OCI-LY7 (cell line): ENCODE results near the gene SLX4IP.

Source experiments
- CTCF ChIP-seq: fragments of 200-600 bp; sonication (generic); conservative IDR thresholded peaks from 2 replicates; pipeline ENCODE4 v1.5.1; 2014; ENCODE audit warnings: mild to moderate bottlenecking, antibody characterized with exemption, low read length, moderate library complexity, mixed read lengths
- EZH2phosphoT487 ChIP-seq: fragments of 200-600 bp; sonication (generic); IDR thresholded peaks from 2 replicates; pipeline ENCODE4 v1.6.1; 2018; ENCODE audit warnings: low read depth, borderline replicate concordance, mild to moderate bottlenecking, mixed run types, antibody characterized with exemption, low read length, moderate library complexity, mixed read lengths

- TF ChIP-seq CTCF (no peak), EZH2phosphoT487 (no peak)
These were observed 70.7 kb downstream of the SLX4IP start for GRCh38 chr20:10505827-10506226.
